ENCODE results near the gene SDK1. TPM values are rescaled to one million over a fixed set of nuclear protein-coding genes. Genes with fewer than 3 reads are reported as not detected.

SDK1 gene, protein sequence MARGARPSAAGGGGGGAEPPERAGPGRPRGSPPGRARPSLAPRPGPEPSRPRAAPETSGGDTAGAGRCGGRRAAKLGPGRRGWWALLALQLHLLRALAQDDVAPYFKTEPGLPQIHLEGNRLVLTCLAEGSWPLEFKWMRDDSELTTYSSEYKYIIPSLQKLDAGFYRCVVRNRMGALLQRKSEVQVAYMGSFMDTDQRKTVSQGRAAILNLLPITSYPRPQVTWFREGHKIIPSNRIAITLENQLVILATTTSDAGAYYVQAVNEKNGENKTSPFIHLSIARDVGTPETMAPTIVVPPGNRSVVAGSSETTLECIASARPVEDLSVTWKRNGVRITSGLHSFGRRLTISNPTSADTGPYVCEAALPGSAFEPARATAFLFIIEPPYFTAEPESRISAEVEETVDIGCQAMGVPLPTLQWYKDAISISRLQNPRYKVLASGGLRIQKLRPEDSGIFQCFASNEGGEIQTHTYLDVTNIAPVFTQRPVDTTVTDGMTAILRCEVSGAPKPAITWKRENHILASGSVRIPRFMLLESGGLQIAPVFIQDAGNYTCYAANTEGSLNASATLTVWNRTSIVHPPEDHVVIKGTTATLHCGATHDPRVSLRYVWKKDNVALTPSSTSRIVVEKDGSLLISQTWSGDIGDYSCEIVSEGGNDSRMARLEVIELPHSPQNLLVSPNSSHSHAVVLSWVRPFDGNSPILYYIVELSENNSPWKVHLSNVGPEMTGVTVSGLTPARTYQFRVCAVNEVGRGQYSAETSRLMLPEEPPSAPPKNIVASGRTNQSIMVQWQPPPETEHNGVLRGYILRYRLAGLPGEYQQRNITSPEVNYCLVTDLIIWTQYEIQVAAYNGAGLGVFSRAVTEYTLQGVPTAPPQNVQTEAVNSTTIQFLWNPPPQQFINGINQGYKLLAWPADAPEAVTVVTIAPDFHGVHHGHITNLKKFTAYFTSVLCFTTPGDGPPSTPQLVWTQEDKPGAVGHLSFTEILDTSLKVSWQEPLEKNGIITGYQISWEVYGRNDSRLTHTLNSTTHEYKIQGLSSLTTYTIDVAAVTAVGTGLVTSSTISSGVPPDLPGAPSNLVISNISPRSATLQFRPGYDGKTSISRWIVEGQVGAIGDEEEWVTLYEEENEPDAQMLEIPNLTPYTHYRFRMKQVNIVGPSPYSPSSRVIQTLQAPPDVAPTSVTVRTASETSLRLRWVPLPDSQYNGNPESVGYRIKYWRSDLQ (N-terminal part only)
- 1.1 and 2.0 TPM in 2 replicates for total RNA-seq

DNA sequence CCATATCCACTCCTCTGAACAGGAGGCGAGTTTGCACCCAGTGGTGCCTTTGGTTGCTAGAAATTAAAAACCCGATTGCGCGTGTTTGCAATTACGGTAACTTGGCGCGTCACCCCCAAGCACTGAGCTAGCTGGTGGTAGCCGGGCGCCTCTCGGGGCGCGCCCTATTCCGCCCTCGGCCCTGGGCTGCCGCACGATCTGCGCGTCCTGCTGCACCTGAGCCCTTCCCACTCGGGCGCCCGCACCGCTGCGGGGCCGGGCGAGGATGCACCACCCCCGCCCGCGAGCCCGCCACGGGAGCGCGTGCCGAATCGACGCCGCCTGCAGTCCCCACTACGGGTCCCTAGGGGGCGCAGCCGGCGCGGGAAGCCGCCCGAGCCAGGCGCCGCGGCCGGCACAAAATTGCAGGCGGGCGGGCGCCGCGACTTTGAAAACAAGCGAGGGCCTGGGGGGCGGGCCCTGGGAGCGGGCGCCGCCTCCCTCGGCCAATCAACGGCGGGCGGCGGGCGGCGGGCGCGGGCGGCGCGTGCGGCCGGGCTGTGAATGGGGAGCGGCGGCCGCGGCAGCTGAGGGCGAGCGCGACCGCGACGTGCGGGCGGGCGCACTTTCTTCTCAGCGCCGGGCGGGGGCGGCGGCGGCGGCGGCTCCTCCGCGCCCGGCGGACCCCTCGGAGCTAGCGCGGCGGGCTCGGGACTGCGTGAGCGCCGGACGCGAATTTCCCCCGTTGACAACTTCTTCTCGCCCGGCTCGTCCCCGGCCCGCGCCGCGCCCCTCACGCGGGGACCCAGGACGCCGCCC, at the start of gene SDK1:
TSS of gene SDK1 (plus strand) at position 602 of the 798 bp plus-strand sequence. CDS start 335 bp downstream, outside the sequence.

All from placental pericyte (primary cell).